HCT116 (cell line): ENCODE data around the gene C2CD3.

Source experiments
- CEBPB ChIP-seq: IDR thresholded peaks from 2 replicates; pipeline ENCODE4 v1.6.1; 2012; ENCODE audit warnings: low read depth
- EGR1 ChIP-seq: IDR thresholded peaks from 2 replicates; pipeline ENCODE4 v1.6.1; 2012; ENCODE audit warnings: low read depth
- EZH2 ChIP-seq: fragments of 200-600 bp; sonication (generic); IDR thresholded peaks from 2 replicates; pipeline ENCODE4 v1.6.1; 2017; ENCODE audit warnings: antibody characterized with exemption, mixed run types
- EZH2phosphoT487 ChIP-seq: fragments of 200-600 bp; IDR thresholded peaks from 2 replicates; pipeline ENCODE4 v1.6.1; 2018; ENCODE audit warnings: antibody characterized with exemption, borderline replicate concordance
- FOSL1 ChIP-seq: IDR thresholded peaks from 2 replicates; pipeline ENCODE4 v1.6.1; 2012; ENCODE audit warnings: low read depth
- POLR2A ChIP-seq: IDR thresholded peaks from 2 replicates; pipeline ENCODE4 v1.7.0; 2011; ENCODE audit warnings: borderline replicate concordance; ENCODE audit not compliant: insufficient read depth, insufficient read length; ENCODE audit errors: extremely low read depth
- POLR2AphosphoS5 ChIP-seq: IDR thresholded peaks from 2 replicates; pipeline ENCODE4 v1.6.1; 2011; ENCODE audit warnings: mild to moderate bottlenecking, low read depth, low read length, moderate library complexity
- SIN3A ChIP-seq: IDR thresholded peaks from 2 replicates; pipeline ENCODE4 v1.6.1; 2012; ENCODE audit warnings: low read depth
- SP1 ChIP-seq: IDR thresholded peaks from 2 replicates; pipeline ENCODE4 v1.6.1; 2012; ENCODE audit warnings: low read depth
- TCF7L2 ChIP-seq: IDR thresholded peaks from 2 replicates; pipeline ENCODE4 v1.7.0; 2011; ENCODE audit warnings: borderline replicate concordance, inconsistent platforms; ENCODE audit not compliant: insufficient read depth, insufficient read length; ENCODE audit errors: extremely low read depth
- TF ChIP-seq, protein P1 (sequence below), 3 experiments: fragments of 200-600 bp in 1 of 3; sonication (generic) in 1 of 3; IDR thresholded peaks in 2 of 3; conservative IDR thresholded peaks in 1 of 3; 2 replicates each; pipeline ENCODE4 v1.5.1; 2012 to 2017; ENCODE audit warnings: low read depth in 2 of 3, low read length in 2 of 3, antibody characterized with exemption in 1 of 3, borderline replicate concordance in 1 of 3, control low read depth in 1 of 3, mild to moderate bottlenecking in 1 of 3, mixed read lengths in 1 of 3, mixed run types in 1 of 3, moderate library complexity in 1 of 3; ENCODE audit not compliant: insufficient read depth in 1 of 3
- TF ChIP-seq, protein P2 (sequence below): IDR thresholded peaks from 2 replicates; pipeline ENCODE4 v1.6.1; 2012
- TF ChIP-seq, protein P3 (sequence below): IDR thresholded peaks from 2 replicates; pipeline ENCODE4 v1.6.1; 2012

DNA sequence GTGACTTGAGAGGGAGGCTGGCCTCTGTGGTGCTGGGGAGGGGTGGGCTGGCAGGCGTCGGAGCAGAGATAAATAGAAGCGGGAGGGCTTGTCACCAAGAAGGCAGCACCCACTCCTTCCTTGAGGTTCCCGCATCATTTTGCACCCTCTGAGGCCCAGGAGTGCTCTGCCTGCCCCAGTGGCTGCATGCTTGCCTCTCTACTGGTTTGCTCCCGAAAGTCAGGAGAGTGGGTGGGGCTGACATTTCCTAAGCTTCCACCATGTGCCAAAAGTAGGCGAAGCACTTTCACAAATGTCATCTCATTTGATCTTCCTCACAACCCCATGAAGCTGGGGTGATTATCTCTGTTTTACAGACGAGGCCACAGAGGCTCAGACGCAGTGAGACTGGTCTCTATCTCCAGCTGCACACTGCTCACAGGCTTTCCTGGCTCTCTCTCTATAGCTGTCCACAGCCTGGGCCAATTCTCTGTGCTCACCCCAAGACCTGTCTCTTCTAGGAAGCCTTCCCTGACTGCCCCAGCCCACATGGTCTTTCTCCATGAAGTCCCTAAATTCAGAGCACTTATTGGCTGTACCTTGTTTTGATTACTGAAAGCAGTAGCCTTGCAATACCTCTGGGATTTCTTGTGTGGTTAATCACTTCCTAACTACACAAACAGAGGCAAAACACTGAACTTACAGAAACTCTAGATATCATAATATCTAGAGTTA lies 159.3 kb downstream of the C2CD3 start:
- TF ChIP-seq SP1 (no peak), EZH2phosphoT487 (no peak), SIN3A (no peak), TCF7L2 (no peak), EGR1 (no peak), FOSL1 (no peak), EZH2 (no peak), POLR2A (no peak), POLR2AphosphoS5 (no peak), CEBPB (no peak)
- TF ChIP-seq, protein P1, sequence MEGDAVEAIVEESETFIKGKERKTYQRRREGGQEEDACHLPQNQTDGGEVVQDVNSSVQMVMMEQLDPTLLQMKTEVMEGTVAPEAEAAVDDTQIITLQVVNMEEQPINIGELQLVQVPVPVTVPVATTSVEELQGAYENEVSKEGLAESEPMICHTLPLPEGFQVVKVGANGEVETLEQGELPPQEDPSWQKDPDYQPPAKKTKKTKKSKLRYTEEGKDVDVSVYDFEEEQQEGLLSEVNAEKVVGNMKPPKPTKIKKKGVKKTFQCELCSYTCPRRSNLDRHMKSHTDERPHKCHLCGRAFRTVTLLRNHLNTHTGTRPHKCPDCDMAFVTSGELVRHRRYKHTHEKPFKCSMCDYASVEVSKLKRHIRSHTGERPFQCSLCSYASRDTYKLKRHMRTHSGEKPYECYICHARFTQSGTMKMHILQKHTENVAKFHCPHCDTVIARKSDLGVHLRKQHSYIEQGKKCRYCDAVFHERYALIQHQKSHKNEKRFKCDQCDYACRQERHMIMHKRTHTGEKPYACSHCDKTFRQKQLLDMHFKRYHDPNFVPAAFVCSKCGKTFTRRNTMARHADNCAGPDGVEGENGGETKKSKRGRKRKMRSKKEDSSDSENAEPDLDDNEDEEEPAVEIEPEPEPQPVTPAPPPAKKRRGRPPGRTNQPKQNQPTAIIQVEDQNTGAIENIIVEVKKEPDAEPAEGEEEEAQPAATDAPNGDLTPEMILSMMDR (IDR thresholded peaks at IDR 0.05 in 2 of 3, conservative IDR thresholded peaks at IDR 0.05 in 1 of 3; ENCODE audit: borderline replicate concordance in 1 of 3, insufficient read depth in 1 of 3, low read depth in 2 of 3, low read length in 2 of 3) = no peak
- TF ChIP-seq, protein P2, sequence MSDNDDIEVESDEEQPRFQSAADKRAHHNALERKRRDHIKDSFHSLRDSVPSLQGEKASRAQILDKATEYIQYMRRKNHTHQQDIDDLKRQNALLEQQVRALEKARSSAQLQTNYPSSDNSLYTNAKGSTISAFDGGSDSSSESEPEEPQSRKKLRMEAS = no peak
- TF ChIP-seq, protein P3, sequence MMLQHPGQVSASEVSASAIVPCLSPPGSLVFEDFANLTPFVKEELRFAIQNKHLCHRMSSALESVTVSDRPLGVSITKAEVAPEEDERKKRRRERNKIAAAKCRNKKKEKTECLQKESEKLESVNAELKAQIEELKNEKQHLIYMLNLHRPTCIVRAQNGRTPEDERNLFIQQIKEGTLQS = no peak
